ENCODE measurements around the gene EMD.

Gene EMD

DNA sequence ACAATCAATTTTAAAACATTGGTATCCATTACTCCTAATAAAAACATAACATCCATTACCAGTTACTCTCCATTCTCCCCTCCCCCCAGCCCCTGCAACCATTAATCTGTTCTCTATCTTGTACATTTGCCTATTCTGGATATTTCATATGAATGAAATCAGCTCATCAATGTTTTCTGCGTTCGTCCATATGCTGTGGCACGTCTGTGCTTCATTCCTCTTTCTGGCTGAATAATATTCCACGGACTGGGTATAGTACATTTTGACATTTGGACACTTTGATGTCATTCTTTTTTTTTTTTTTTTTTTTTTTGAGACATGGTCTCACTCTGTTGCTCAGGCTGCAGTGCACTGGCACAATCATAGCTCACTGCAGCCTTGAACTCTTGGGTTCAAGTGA, 24.8 kb downstream of the EMD start:
- H3K36me3 ChIP-seq (ENCODE audit: control insufficient read depth, low read length) = peaks cover 26% of the 10 kb centered on the region
- no peak for TF ChIP-seq EZH2phosphoT487 (IDR thresholded peaks at IDR 0.05; ENCODE audit: borderline replicate concordance, low read length)
- TF ChIP-seq, protein P1, sequence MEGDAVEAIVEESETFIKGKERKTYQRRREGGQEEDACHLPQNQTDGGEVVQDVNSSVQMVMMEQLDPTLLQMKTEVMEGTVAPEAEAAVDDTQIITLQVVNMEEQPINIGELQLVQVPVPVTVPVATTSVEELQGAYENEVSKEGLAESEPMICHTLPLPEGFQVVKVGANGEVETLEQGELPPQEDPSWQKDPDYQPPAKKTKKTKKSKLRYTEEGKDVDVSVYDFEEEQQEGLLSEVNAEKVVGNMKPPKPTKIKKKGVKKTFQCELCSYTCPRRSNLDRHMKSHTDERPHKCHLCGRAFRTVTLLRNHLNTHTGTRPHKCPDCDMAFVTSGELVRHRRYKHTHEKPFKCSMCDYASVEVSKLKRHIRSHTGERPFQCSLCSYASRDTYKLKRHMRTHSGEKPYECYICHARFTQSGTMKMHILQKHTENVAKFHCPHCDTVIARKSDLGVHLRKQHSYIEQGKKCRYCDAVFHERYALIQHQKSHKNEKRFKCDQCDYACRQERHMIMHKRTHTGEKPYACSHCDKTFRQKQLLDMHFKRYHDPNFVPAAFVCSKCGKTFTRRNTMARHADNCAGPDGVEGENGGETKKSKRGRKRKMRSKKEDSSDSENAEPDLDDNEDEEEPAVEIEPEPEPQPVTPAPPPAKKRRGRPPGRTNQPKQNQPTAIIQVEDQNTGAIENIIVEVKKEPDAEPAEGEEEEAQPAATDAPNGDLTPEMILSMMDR (IDR thresholded peaks at IDR 0.05; ENCODE audit: low read depth, low read length, poor library complexity, severe bottlenecking) = no peak
- H3K27ac ChIP-seq (ENCODE audit: low read depth, low read length) = no peak overlapping the region

DNA sequence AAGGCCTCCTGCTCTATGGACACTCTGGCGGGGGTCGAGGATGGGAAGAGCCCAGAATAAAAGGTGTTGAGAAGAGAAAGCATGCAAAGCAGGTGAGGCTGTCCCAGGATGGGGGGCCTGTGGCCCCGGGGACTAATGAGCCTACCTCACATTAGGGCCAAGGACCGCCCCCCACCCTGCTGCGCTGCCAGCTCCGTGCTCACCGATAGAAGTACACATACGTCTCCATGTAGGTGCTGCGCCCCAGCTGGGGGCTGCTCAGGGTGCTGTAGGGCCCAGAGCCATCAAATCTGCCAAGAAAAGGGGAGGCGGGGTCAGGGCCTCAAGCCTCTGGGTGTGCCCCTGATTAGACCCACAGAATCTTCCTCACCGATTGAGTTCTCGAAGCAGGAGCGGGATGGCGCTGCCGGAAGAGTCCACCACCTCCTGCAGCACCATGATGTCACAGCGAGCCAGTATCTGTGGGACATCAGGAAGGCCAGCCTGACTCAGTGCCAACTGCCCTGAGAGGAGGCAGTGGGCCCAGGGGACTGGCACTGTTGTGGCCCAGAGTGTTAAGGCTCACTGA, 25.6 kb downstream of the EMD start:
- Histone ChIP-seq H3K4me2 (ENCODE audit: low read length) (no peak overlapping the region), H3K9me3 (ENCODE audit: control insufficient read depth, insufficient read depth, low read length) (no peaks in the 10 kb centered on the region), H3K9me2 (replicated peaks; ENCODE audit: control insufficient read depth, low read length) (no peaks in the 10 kb centered on the region), H3K4me3 (ENCODE audit: low read length) (no peak overlapping the region), H3K4me1 (ENCODE audit: control insufficient read depth, low read length) (peaks cover 9% of the 10 kb centered on the region), H4K20me1 (ENCODE audit: control insufficient read depth, insufficient read depth, low read depth, low read length) (no peaks in the 10 kb centered on the region), H3K36me3 (ENCODE audit: control insufficient read depth, low read length) (peaks cover 17% of the 10 kb centered on the region), H3K27me3 (ENCODE audit: control insufficient read depth, low read length) (no peaks in the 10 kb centered on the region), H3K79me2 (ENCODE audit: control insufficient read depth, low read length) (peaks cover under 1% of the 10 kb centered on the region; the same call in 1 of the 2 replicates), H3F3A (ENCODE audit: control insufficient read depth, insufficient read depth) (peaks cover 19% of the 10 kb centered on the region), H3K27ac (ENCODE audit: low read depth, low read length) (no peak overlapping the region)
- TF ChIP-seq, protein P1 (IDR thresholded peaks at IDR 0.05; ENCODE audit: low read depth, low read length, poor library complexity, severe bottlenecking) = no peak
- no peak for TF ChIP-seq EZH2phosphoT487 (IDR thresholded peaks at IDR 0.05; ENCODE audit: borderline replicate concordance, low read length)

More for the DNA sequence above, 24.8 kb downstream of the EMD start:
- Histone ChIP-seq H3K4me3 (ENCODE audit: low read length) (no peak overlapping the region), H3K4me2 (ENCODE audit: low read length) (no peak overlapping the region), H3K79me2 (ENCODE audit: control insufficient read depth, low read length) (peaks cover 9% of the 10 kb centered on the region), H3K9me2 (replicated peaks; ENCODE audit: control insufficient read depth, low read length) (no peaks in the 10 kb centered on the region), H3K4me1 (ENCODE audit: control insufficient read depth, low read length) (peaks cover 14% of the 10 kb centered on the region), H3F3A (ENCODE audit: control insufficient read depth, insufficient read depth) (peaks cover 28% of the 10 kb centered on the region), H3K27me3 (ENCODE audit: control insufficient read depth, low read length) (no peaks in the 10 kb centered on the region), H3K9me3 (ENCODE audit: control insufficient read depth, insufficient read depth, low read length) (no peaks in the 10 kb centered on the region), H4K20me1 (ENCODE audit: control insufficient read depth, insufficient read depth, low read depth, low read length) (no peaks in the 10 kb centered on the region)

DNA sequence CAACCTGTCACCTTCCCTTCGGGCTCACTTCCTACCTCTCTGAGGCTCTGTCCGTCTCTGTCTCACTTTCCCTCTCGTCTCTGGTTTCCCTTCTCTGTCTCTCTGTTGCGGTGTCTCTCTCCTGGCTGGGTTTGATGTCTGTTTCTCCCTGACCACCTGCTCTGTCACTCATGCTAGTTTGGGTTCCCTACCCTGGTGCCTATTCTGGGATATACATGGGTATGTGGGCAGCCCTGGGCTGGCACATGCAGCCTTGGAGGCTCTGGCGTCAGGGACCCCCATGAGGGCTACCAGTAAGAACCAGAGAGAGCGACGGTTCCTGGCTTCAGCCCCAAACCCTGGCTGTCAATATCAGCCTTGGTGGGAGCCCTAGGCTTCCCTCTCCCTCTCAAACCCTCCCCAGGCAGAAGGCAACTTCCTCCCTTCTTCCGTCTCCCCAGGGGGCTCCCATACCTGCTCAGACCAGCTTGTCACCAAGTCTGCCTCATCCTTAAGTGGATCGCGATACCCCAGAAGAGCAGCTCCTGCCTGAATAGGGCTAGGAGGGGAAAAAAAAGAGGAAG, 29.6 kb downstream of the EMD start:
- Histone ChIP-seq H3K4me2 (ENCODE audit: low read length) (0 out of 2 replicates have a peak overlapping the region, but pooled peaks have one; percentile 34), H3K36me3 (ENCODE audit: control insufficient read depth, low read length) (no peaks in the 10 kb centered on the region), H3F3A (ENCODE audit: control insufficient read depth, insufficient read depth) (no peaks in the 10 kb centered on the region), H3K27ac (ENCODE audit: low read depth, low read length) (no peak overlapping the region), H3K9me2 (replicated peaks; ENCODE audit: control insufficient read depth, low read length) (no peaks in the 10 kb centered on the region), H3K4me3 (ENCODE audit: low read length) (no peak overlapping the region), H3K9me3 (ENCODE audit: control insufficient read depth, insufficient read depth, low read length) (no peaks in the 10 kb centered on the region), H3K4me1 (ENCODE audit: control insufficient read depth, low read length) (peaks cover 14% of the 10 kb centered on the region), H3K79me2 (ENCODE audit: control insufficient read depth, low read length) (peaks cover 10% of the 10 kb centered on the region; the same call in 1 of the 2 replicates), H3K27me3 (ENCODE audit: control insufficient read depth, low read length) (no peaks in the 10 kb centered on the region), H4K20me1 (ENCODE audit: control insufficient read depth, insufficient read depth, low read depth, low read length) (no peaks in the 10 kb centered on the region)
- no peak for TF ChIP-seq EZH2phosphoT487 (IDR thresholded peaks at IDR 0.05; ENCODE audit: borderline replicate concordance, low read length)

DNA sequence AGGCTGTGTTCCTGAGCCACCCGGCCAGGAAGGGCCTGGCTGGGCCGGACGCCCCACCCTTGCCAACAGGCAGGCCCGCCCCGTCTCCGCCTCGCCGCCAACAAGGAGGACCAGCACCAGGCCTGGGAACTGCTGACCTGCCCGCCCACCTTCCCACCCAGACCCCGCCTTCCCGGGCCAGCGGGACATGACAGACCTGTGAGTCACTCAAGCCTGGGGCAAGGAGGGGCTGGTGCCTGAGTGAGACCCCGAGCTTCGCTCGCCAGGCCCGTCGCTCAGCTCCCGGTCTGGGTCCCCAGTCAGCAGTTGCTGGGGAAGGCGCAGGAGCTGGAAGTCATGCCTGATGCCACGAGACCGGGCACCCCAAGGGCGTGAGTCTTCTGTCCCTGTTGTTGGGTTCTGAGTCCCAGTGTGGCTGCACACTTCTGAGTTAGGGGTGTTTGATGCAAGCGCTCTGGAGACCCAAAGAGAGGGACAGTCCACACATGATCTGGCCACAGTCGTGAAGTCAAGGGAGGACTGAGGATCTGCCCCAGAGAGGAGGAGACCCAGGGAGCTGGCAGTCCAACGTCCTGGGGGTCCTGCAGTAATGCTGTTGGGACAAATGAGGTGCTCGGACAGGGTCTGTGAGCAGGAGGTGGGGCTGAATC, 30.3 kb downstream of the EMD start, which contains the start of gene DNASE1L1:
Gene DNASE1L1 (minus strand): TSS at position 33 of the 650 bp plus-strand sequence. CDS start 3,686 bp downstream, outside the sequence.
- no peak within 1 kb of the TSS for H3K4me3 ChIP-seq (ENCODE audit: low read length)
- H3K9me3 ChIP-seq (ENCODE audit: control insufficient read depth, insufficient read depth, low read length) = no peaks in the 10 kb centered on the region
- H3K79me2 ChIP-seq (ENCODE audit: control insufficient read depth, low read length) = peaks cover 10% of the 10 kb centered on the region; the same call in 1 of the 2 replicates
- TF ChIP-seq, protein P1 (IDR thresholded peaks at IDR 0.05; ENCODE audit: low read depth, low read length, poor library complexity, severe bottlenecking) = no peak
- no peak for TF ChIP-seq EZH2phosphoT487 (IDR thresholded peaks at IDR 0.05; ENCODE audit: borderline replicate concordance, low read length)
- H4K20me1 ChIP-seq (ENCODE audit: control insufficient read depth, insufficient read depth, low read depth, low read length) = no peaks in the 10 kb centered on the region
- no peaks in the 10 kb centered on the region for H3K27me3 ChIP-seq (ENCODE audit: control insufficient read depth, low read length)
- peaks cover 14% of the 10 kb centered on the region for H3K4me1 ChIP-seq (ENCODE audit: control insufficient read depth, low read length)
- no peak within 1 kb of the TSS for H3K27ac ChIP-seq (ENCODE audit: low read depth, low read length)
- H3F3A ChIP-seq (ENCODE audit: control insufficient read depth, insufficient read depth) = no peaks in the 10 kb centered on the region
- H3K4me2 ChIP-seq (ENCODE audit: low read length) = peak within 1 kb of the TSS; percentile 34
- no peaks in the 10 kb centered on the region for H3K9me2 ChIP-seq (replicated peaks; ENCODE audit: control insufficient read depth, low read length)
- no peaks in the 10 kb centered on the region for H3K36me3 ChIP-seq (ENCODE audit: control insufficient read depth, low read length)
